ENCODE measurements around the gene CIRBP.

Gene CIRBP

GRCh38 chr19:1256646-1257474 lies 12.3 kb upstream of the CIRBP start:
- DNase-seq: no peak

GRCh38 chr19:1257475-1258162 lies 11.5 kb upstream of the CIRBP start:
- no peak for DNase-seq

GRCh38 chr19:1258163-1258492 lies 11.0 kb upstream of the CIRBP start:
- DNase-seq: no peak

- DNase-seq: no peak
Observed at GRCh38 chr19:1258707-1259205, 10.4 kb upstream of the CIRBP start.

DNA sequence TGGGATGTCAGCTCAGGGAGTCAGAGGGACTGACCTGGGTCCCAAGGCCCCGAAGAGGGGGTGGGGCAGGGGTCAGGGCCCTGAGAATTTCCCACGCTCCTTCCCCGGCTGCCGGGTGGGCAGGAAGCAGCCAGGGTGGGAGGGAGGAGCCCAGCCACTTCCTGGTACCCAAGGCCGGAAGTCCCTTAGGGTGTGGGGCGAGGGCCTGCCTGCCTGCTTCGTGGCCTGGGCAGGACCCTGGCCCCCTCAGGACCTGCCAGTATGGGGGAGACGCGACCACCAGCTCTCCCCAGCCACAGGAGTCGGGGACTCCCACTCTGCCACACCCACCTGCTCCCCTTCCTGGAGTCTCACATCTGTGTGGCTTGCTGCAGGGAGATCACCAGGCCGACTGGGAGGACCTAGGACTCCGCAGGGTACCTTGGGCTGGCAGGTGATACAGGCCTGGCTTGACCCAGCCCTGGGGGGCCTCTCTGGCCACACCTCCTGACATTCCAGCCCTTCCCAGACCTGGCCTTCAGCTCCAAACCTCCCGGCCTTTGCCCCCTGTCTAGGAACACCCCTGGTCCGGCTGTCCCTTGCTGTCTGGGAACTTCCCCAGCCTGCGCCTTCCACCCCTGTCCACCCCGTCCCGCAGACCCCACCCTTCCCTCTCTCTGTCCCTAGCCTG lies 9.8 kb upstream of the CIRBP start:
- no peak for DNase-seq

DNA sequence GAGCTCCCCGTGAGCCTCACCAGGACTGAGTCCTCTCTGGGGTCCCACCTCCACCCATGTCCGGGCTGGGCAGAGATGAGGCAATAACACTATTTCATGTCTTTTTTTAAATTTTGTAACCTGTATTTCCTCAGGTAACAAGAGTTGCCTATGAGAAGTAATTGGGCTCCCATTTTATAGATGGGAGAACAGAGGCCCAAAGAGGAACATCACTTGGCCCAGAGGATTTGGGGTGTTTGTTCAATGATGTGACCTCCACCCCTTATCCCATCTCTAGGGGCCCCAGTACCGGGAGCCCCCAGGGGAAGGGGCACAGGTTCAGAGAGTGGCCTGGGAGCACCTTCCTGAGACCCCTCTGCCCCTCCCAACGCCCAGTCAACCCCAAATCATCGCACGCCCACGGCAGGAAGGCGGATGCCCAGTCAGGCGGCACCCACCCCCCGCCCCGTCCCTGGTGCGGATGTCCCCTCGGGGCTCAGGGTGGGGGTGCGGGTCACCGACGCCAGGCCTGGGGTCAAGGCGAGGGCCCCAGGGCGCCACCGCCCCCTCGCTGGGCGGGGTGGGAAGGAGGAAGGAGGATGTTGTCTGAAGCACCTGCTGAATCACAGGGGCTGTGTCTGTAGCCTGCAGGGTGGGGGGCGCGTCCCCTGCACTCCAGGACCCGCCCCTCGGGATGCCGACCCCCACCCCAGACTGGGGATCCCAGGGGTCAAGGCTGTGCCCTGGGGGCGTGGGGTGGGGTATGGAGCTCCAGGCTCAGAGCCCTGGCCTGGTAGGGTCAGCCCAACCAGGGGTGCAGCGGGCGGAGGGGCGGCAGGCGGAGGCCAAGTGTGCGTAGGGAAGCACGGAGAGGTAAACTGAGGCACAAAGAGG lies 9.0 kb upstream of the CIRBP start:
- DNase-seq: no peak

DNA sequence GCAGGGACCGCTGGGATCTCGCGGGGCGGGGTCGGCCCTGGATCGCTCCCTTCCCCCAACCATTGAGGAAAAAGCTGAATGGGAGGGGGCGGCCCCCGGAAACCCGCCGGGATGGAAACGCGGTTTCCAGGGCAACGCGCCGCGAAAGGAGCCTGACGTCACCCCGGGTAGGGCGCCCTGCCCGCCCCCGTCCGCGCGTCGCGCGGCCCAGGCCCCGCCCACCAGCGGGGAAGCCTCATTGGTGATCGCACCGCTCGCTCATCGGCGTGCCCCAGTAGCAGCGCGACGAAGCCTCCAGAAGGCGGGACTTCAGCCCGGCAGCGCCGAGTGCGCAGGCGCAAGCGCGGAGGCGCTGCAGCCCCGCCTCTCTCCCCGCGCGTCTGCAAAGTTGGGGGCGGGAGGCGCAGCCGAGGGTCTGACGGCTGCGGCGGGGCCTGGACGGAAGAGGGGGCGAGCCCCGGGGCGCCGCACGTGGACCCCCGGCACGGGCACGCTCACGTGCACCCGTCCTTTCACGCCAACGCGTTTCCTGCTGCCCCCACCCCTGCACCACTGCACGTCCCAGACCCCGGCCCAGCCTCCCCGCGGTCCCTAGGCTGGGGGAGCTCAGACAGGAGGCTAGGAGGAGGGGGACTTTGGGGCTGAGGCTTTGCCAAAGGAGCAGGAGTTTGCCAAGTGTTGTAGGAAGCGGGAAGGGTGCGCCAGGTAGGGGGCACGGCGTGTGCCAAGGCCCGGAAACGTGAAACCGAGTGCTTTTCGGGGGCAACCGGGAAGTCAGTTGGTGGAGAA lies 8.2 kb upstream of the CIRBP start:
- peak; percentile 82 for DNase-seq

- peak; percentile 25 for DNase-seq
Observed at GRCh38 chr19:1261538-1261797, 7.7 kb upstream of the CIRBP start.

DNA sequence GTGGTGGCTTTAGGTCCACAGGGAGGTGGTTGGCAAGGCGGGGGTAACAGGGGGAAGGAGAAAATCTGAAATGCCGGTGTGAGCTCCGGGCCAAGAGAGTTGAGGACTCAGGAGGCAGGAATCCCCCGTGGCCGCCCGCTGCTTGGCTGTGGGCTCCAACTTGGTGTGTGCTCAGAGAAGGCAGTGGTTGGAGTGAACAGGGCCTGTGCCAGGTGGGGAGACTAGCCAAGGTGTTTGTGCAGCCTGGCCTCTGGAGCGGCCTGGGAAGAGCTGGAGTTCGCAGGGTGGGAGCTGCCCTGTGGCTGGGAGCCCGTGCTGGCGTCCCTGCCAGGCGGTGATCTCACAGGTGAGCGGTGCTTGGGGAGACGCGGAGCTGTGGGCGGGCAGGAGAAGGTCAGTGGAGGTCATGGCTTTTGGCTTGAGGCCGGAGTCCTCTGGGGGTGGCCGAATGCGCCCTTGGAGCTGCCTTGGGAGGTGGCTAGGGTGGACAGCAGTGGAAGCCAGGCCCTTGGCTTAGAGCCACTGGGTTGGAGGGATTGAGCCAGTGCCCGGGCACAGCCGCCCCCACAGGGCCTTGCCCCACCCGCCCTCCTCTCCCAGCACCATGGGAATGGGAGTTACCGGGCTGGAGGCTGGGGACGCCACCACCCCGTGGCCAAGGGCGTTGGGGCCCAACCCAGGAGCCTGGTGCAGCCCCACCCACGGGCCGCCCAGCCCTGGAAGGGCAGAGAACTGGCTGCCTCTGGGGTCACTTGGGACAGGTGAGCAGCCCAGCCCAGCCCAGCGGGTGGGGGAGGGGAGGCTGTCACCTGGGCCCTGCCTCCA lies 7.1 kb upstream of the CIRBP start:
- no peak for DNase-seq

DNA sequence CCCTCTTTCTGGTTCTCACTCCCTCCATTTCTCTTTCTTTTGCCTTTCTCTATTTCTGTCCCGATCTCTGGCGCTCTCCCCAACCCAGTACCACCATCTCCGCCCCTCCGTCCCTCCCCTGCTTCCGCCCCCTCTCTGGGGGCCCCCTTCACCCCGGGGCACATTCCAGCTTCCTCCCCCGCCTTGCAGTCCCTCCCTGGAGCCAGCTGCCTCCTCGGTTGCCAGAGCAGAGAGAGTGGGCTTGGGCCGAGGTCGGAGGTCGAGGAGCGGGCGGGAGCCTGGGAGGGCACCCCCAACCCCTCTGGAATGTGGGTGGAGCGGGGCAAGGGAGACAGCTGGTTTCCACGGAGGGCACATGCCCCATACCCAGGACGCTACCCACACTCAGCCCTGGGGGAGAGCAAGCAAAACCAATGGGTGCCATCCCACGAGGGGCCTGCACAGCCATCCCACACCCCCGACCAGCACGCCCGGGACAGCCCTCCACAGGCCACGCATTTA lies 6.5 kb upstream of the CIRBP start:
- no peak for DNase-seq

GRCh38 chr19:1263188-1263587 lies 5.9 kb upstream of the CIRBP start:
- DNase-seq: no peak

GRCh38 chr19:1264801-1265614 lies 4.1 kb upstream of the CIRBP start:
- no peak for DNase-seq

DNA sequence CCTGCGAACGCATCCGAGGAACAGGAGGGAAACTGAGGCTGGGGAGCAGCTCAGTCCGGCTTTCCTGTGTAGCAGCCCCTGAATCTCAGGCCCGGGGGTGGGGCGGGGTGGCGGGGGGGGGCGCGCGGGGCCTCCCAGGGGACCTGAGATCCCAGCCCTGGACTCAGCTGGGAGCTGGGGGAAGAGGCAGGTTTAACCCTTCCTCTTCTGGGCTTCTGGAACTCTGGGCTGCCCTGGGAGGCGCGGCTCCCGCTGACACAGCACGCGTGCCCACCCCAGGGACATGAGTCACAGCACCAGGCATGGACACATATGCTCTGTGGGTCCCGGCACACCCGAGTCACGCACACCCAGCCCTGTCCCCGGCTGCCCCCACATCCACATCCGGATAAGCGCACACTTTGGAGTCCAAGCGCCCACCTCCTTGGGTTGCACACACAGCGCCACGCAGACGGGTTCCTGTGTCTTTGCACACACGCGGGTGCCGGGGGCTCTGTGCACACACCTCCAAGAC lies 3.5 kb upstream of the CIRBP start:
- no peak for DNase-seq

DNA sequence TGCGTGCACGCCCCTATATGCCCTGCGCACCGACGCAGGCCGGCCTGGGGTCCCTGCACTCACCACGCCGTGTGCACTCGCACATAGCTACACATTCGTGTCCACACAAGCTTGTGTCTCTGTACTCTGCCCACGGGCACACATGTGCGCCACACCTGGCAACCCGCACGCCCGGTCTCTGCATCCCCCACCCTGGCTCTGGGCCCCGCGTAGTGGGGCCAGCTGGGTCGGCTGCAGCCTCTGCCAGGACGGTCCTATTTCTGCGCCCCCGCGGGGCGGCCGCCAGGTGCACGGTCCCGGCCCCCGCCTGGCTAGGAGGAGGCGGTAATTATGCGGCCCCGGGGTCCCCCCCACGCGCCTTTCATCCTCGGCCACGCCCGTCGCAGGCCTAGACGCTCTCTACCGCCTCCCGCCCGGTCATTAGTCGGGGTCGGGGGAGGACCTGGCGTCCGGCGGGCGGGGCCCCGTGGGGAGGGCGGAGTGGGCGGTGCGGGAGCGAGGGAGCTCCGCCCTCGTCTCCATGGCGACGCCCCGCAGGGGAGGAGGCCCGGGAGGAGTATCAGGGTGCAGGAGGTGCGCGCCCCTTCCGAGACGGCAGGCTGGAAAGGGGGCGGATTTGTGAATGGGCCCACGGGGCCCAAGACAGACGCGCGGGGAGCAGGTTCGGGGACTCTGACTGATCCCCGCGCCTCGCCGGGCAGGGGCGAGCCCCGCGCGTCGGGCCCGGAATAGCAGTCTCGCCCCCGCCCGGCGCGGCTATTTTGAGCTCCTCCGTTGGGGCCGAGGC lies 2.8 kb upstream of the CIRBP start:
- DNase-seq: peak; percentile 38

DNA sequence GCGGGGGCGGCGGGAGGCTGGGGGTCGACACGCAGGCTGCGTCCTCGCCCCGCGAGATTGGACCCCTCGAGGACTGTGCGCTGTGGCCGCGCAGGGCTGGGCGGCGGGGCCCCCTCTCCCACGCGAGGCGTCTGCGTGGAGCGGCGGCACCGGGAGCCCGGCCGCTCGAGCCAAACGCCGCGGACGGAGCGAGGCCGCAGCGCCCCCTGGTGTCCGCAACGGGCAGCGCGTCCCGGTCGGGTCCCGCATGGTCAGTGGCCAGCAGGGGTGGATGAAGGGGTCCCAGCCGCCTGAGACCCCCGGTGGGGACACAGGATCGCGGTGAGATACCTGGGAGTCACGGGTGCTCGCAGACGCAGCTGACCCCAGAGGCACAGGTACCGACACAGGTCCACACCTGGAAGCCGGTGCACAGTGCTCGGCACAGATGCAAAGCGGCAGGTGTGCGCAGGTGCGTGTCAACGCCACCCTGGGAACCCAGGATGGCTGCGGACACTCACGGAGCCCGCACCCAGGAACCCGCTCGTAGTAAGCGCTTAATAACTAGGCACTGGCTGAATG lies 2.1 kb upstream of the CIRBP start:
- DNase-seq: no peak

DNA sequence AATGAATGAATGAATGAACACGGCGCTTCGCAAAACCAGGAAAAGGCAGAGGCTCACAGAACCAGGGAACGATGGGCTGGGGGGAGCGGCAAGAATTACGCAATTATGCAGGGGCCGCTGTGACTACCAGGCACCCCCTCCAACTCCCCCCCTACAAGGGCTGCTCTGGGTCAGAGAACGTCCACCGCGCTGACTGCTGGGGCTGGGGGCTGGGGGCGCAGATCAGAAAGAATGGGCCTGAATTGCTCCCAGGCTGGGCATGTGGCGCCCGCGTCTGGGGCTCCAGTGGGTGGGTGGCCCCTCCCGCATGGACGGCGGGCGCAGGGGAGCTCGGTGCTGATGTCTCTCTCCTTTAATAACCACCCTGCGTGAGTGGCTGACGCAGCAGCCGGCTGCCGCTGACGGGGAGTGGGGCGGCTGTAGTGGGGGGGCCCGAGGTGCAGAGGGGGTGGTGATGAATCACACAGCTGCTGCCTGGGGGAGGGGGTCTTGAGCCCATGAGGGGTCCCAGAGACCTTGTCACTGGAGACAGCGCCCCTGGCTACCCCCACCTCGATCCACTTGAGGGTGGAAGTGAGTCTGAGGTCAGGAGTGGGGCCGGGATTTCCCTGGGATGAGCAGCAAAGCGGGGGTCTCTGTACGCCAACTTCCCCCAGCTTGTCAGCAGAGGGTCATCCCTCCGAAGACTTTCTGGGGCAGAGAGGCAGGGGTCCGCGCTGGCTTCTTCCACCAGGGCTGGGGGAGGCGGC lies 1.5 kb upstream of the CIRBP start:
- DNase-seq: no peak

GRCh38 chr19:1268226-1269064 lies 687 bp upstream of the CIRBP start:
- no peak for DNase-seq

Data from DMS79 (cell line).